Mucosa of descending colon (tissue), 3 donors: ENCODE data around the gene EPN1. TPM values are rescaled to one million over a fixed set of nuclear protein-coding genes. Genes with fewer than 3 reads are reported as not detected.

Source experiments
- ATAC-seq: fragments of 200-7000 bp; cut with Tn5 transposase; one replicate; pipeline ENCODE4 v1.9.1; 2020; ENCODE audit warnings: mild to moderate bottlenecking, moderate library complexity
- DNase-seq, 3 donors: peaks; one replicate each; pipeline ENCODE4 v3.0.0-alpha.2; 2020
- H3K36me3 ChIP-seq: fragments of 200-600 bp; one replicate; pipeline ENCODE4 v1.8.0; 2021; ENCODE audit warnings: low read depth, mild to moderate bottlenecking
- H3K4me1 ChIP-seq: fragments of 200-600 bp; one replicate; pipeline ENCODE4 v1.8.0; 2021; ENCODE audit warnings: low read depth, mild to moderate bottlenecking
- H3K4me3 ChIP-seq: fragments of 200-600 bp; one replicate; pipeline ENCODE4 v1.8.0; 2021; ENCODE audit warnings: mild to moderate bottlenecking
- H3K9me3 ChIP-seq: fragments of 200-600 bp; one replicate; pipeline ENCODE4 v1.8.0; 2021; ENCODE audit warnings: mild to moderate bottlenecking
- CTCF ChIP-seq: fragments of 200-600 bp; IDR thresholded peaks from one replicate; pipeline ENCODE4 v1.8.0; 2022; ENCODE audit warnings: antibody characterized with exemption, mild to moderate bottlenecking
- intact Hi-C, 2 donors: fragments of 100-400 bp; cut with DNase I in 1 of 2; cut with micrococcal nuclease in 1 of 2; formaldehyde crosslinking; loops; one replicate each; pipeline versions ENCODE4 v1.11.0 to v1.11.1; 2022; cut with DNase I, micrococcal nuclease
- total RNA-seq, 3 donors: library from RNA; stranded (reverse); fragmentation: NEBNext Ultra II Directional in 2 of 3; extraction: Animal tissue kit (Norgen Biotek cat#: 25700) in 2 of 3; gene quantifications; one replicate each; pipeline versions ENCODE4 v1.2.1 to v1.2.4, GENCODE V29; 2021 to 2023
- donor health status: DM: no; HTN: no; CAD: no; lungs with moderate emphysema.
- donor health status: DM: no; HTN: no; CAD: no.
- donor health status: DM: no; HTN: yes; CAD: no.

EPN1 gene
- total RNA-seq, 3 donors from 2014 or later: 156 to 251 (median 192) TPM

GRCh38 chr19:55674459-55674840, 576 bp upstream of the EPN1 start:
- Histone ChIP-seq H3K4me3 (no peak overlapping the region), H3K4me1 (peaks cover 37% of the 10 kb centered on the region), H3K9me3 (no peaks in the 10 kb centered on the region), H3K36me3 (peaks cover 5% of the 10 kb centered on the region)
- DNase-seq (no peak), ATAC-seq (no peak)
- no peak for TF ChIP-seq CTCF
- intact Hi-C loops: no loop called here

- Histone ChIP-seq H3K4me1 (peaks cover 37% of the 10 kb centered on the region), H3K36me3 (peaks cover 5% of the 10 kb centered on the region), H3K4me3 (peak overlapping the region; percentile 85), H3K9me3 (no peaks in the 10 kb centered on the region)
- no peak for ATAC-seq
- no peak for TF ChIP-seq CTCF
- no peak for DNase-seq
- intact Hi-C loops: no loop called here
These were observed 782 bp downstream of the EPN1 start for GRCh38 chr19:55675661-55676354.

- H3K4me1 ChIP-seq: peaks cover 37% of the 10 kb centered on the region
- no peak for TF ChIP-seq CTCF
- DNase-seq: no peak
- no peak overlapping the region for H3K4me3 ChIP-seq
- ATAC-seq: no peak
- peaks cover 5% of the 10 kb centered on the region for H3K36me3 ChIP-seq
- intact Hi-C loops: no loop called here
- H3K9me3 ChIP-seq: no peaks in the 10 kb centered on the region
These were observed 1.4 kb downstream of the EPN1 start for GRCh38 chr19:55676383-55676782.

- Histone ChIP-seq H3K4me3 (no peak overlapping the region), H3K9me3 (no peaks in the 10 kb centered on the region), H3K4me1 (peaks cover 42% of the 10 kb centered on the region), H3K36me3 (peaks cover 5% of the 10 kb centered on the region)
- no peak for ATAC-seq
- DNase-seq: no peak
- intact Hi-C loops: no loop called here
- no peak for TF ChIP-seq CTCF
These were observed 2.0 kb downstream of the EPN1 start for GRCh38 chr19:55676889-55677505.

- intact Hi-C loops: no loop called here
- Histone ChIP-seq H3K4me1 (peaks cover 46% of the 10 kb centered on the region), H3K4me3 (no peak overlapping the region), H3K9me3 (no peaks in the 10 kb centered on the region), H3K36me3 (peaks cover 5% of the 10 kb centered on the region)
- TF ChIP-seq CTCF: no peak
- ATAC-seq: peak; percentile 33
- no peak for DNase-seq
These were observed 2.6 kb downstream of the EPN1 start for GRCh38 chr19:55677572-55678028.
